GM19397 (cell line): ENCODE results near the gene DDX20.

ENCODE experiments used
- ATAC-seq: cut with Tn5 transposase; IDR thresholded peaks from one replicate; pipeline ENCODE4 v1.9.1; 2021; ENCODE audit warnings: mild to moderate bottlenecking, moderate library complexity; ENCODE audit not compliant: unreplicated experiment

DDX20 gene

GRCh38 chr1:111755331-111756123 is at the start of gene DDX20:
Gene DDX20 (plus strand): TSS chr1:111755901. CDS start chr1:111755925, 24 bp downstream.
- ATAC-seq, result peak; percentile 92

- no peak for ATAC-seq
Observed at GRCh38 chr1:111706921-111707320, 48.8 kb upstream of the DDX20 start.

GRCh38 chr1:111707906-111708305 is 47.8 kb upstream of the DDX20 start:
- no peak for ATAC-seq

- no peak for ATAC-seq
Observed at GRCh38 chr1:111709986-111710385, 45.7 kb upstream of the DDX20 start.

- ATAC-seq, result no peak
Observed at GRCh38 chr1:111716333-111716732, 39.4 kb upstream of the DDX20 start.

- ATAC-seq, result no peak
Observed at GRCh38 chr1:111717450-111717849, 38.3 kb upstream of the DDX20 start.

GRCh38 chr1:111719135-111719534 is 36.6 kb upstream of the DDX20 start:
- no peak for ATAC-seq

GRCh38 chr1:111719674-111720132 is 36.0 kb upstream of the DDX20 start:
- no peak for ATAC-seq

- no peak for ATAC-seq
Observed at GRCh38 chr1:111720274-111720976, 35.3 kb upstream of the DDX20 start.

GRCh38 chr1:111720977-111721786 is 34.5 kb upstream of the DDX20 start:
- no peak for ATAC-seq

GRCh38 chr1:111723091-111723806 is 32.5 kb upstream of the DDX20 start:
- no peak for ATAC-seq

- ATAC-seq, result no peak
Observed at GRCh38 chr1:111723871-111724270, 31.8 kb upstream of the DDX20 start.

- no peak for ATAC-seq
Observed at GRCh38 chr1:111725192-111725591, 30.5 kb upstream of the DDX20 start.

GRCh38 chr1:111727056-111727455 is 28.6 kb upstream of the DDX20 start:
- no peak for ATAC-seq

- ATAC-seq, result no peak
Observed at GRCh38 chr1:111729271-111729921, 26.3 kb upstream of the DDX20 start.

- no peak for ATAC-seq
Observed at GRCh38 chr1:111729946-111730681, 25.6 kb upstream of the DDX20 start.

GRCh38 chr1:111730706-111731105 is 25.0 kb upstream of the DDX20 start:
- ATAC-seq, result no peak

GRCh38 chr1:111731956-111732355 is 23.7 kb upstream of the DDX20 start:
- no peak for ATAC-seq

- ATAC-seq, result no peak
Observed at GRCh38 chr1:111732718-111733117, 23.0 kb upstream of the DDX20 start.
